Measurements from ENCODE around the gene GTF2A1. TPM values are rescaled to one million over a fixed set of nuclear protein-coding genes. Genes with fewer than 3 reads are reported as not detected.

GTF2A1 gene
- total RNA-seq, 4 donors from 2014 or later: 17.1 to 35.1 (median 28.4) TPM

DNA sequence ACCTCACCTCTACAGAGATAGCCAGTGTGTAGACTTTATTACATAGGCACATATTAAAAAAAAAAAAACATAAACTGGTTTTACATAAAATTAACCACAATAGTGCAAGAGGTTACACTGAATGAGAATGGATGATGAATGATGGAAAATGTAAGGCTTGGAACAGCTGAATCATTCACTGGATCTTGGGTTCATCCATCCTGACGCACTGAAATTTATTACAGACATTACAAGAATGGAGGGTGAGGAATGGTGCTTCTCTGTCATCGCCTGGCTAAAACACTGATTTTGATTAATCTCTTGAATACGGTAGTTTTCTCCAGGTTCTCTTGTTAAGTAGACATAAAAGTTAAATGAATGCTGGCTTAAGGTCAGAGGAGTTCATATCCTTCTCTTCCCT lies 40.0 kb upstream of the GTF2A1 start:
- no peak overlapping the region for H3K27ac ChIP-seq (replicated peaks in 1 of 4)
- no peaks in the 10 kb centered on the region for H3K36me3 ChIP-seq
- H3K4me3 ChIP-seq: no peak overlapping the region
- 54% methylated on average over 3 of the region's 3 CpGs for WGBS
- intact Hi-C loops (cut with DNase I): no loop called here
- DNase-seq (ENCODE audit: extremely low spot score): no peak
- H3K4me1 ChIP-seq: no peaks in the 10 kb centered on the region
- peaks cover 0 to 4% (median 0%) of the 10 kb centered on the region in 4 donors for H3K27me3 ChIP-seq
- H3K9me3 ChIP-seq: no peaks in the 10 kb centered on the region
- TF ChIP-seq, protein P1, sequence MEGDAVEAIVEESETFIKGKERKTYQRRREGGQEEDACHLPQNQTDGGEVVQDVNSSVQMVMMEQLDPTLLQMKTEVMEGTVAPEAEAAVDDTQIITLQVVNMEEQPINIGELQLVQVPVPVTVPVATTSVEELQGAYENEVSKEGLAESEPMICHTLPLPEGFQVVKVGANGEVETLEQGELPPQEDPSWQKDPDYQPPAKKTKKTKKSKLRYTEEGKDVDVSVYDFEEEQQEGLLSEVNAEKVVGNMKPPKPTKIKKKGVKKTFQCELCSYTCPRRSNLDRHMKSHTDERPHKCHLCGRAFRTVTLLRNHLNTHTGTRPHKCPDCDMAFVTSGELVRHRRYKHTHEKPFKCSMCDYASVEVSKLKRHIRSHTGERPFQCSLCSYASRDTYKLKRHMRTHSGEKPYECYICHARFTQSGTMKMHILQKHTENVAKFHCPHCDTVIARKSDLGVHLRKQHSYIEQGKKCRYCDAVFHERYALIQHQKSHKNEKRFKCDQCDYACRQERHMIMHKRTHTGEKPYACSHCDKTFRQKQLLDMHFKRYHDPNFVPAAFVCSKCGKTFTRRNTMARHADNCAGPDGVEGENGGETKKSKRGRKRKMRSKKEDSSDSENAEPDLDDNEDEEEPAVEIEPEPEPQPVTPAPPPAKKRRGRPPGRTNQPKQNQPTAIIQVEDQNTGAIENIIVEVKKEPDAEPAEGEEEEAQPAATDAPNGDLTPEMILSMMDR (IDR thresholded peaks at IDR 0.05): no peak
- TF ChIP-seq EP300 (IDR thresholded peaks at IDR 0.05) (no peak), POLR2A (IDR thresholded peaks at IDR 0.05; ENCODE audit: low read depth) (no peak), POLR2AphosphoS5 (IDR thresholded peaks at IDR 0.05) (no peak)

DNA sequence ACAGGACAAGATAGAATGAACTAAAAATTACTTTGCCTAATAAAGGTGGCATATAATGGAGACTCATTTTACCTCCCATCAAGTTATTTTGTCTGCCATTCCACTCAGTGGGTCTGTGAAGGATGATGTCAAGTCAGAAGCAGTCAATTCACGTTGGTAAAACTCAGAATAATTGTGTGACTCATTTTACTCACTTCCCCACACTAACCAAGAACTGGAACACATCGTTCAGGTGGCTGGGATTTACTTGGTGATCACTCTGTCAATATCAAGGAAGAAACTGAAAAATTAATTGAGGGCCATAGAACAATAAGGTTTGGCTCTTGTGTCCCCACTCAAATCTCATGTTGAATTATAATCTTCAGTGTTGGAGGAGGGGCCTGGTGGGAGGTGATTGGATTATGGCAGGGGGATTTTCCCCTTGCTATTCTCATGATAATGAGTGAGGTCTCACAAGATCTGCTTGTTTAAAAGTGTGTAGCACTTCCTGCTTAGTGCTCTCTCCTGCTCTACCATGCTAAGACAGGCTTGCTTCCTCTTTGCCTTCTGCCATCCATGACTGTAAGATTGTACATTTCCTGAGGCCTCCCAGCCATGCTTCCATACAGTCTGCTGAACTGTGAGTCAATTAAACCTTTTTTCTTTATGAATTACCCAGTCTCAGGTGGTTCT lies 35.7 kb upstream of the GTF2A1 start:
- TF ChIP-seq EP300 (IDR thresholded peaks at IDR 0.05): no peak
- no peak for TF ChIP-seq POLR2A (IDR thresholded peaks at IDR 0.05; ENCODE audit: low read depth)
- no peak for TF ChIP-seq POLR2AphosphoS5 (IDR thresholded peaks at IDR 0.05)
- TF ChIP-seq, protein P1 (IDR thresholded peaks at IDR 0.05): no peak
- no peak overlapping the region for H3K27ac ChIP-seq (replicated peaks in 1 of 4)
- WGBS: 70% methylated on average over 2 of the region's 2 CpGs
- no peaks in the 10 kb centered on the region for H3K4me1 ChIP-seq
- peaks cover 0 to 3% (median 0%) of the 10 kb centered on the region in 4 donors for H3K27me3 ChIP-seq
- no peaks in the 10 kb centered on the region for H3K9me3 ChIP-seq
- intact Hi-C loops (cut with DNase I): no loop called here
- no peaks in the 10 kb centered on the region for H3K36me3 ChIP-seq
- H3K4me3 ChIP-seq: no peak overlapping the region
- peak; percentile 57 for DNase-seq (ENCODE audit: extremely low spot score)

DNA sequence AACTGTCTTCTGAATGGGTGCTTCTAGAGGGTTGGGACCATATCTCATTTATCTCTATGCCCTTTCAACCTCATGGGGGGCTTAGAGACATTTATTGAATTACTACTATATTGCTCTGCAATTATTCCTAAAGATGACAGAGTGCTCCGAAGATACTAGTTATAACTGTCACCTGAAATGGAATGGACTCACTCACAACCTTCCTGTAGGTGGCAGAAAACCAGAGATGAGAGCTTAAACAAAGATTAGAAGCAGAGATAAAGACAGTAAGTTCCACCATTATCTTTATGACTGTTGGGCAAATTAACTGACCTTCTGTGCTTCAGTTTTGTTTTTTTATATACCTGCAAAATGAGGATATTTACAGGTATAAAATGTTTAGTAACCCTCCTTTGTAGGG lies 31.5 kb upstream of the GTF2A1 start:
- no peak overlapping the region for H3K27ac ChIP-seq (replicated peaks in 1 of 4)
- no peaks in the 10 kb centered on the region for H3K4me1 ChIP-seq
- WGBS: 65% methylated on average over 1 of the region's 1 CpG
- TF ChIP-seq EP300 (IDR thresholded peaks at IDR 0.05) (no peak), POLR2AphosphoS5 (IDR thresholded peaks at IDR 0.05) (no peak), POLR2A (IDR thresholded peaks at IDR 0.05; ENCODE audit: low read depth) (no peak)
- TF ChIP-seq, protein P1 (IDR thresholded peaks at IDR 0.05): no peak
- peaks cover 0 to 3% (median 0%) of the 10 kb centered on the region in 4 donors for H3K27me3 ChIP-seq
- no peaks in the 10 kb centered on the region for H3K36me3 ChIP-seq
- no peak overlapping the region for H3K4me3 ChIP-seq
- intact Hi-C loops (cut with DNase I): no loop called here
- no peaks in the 10 kb centered on the region for H3K9me3 ChIP-seq
- no peak for DNase-seq (ENCODE audit: extremely low spot score)

DNA sequence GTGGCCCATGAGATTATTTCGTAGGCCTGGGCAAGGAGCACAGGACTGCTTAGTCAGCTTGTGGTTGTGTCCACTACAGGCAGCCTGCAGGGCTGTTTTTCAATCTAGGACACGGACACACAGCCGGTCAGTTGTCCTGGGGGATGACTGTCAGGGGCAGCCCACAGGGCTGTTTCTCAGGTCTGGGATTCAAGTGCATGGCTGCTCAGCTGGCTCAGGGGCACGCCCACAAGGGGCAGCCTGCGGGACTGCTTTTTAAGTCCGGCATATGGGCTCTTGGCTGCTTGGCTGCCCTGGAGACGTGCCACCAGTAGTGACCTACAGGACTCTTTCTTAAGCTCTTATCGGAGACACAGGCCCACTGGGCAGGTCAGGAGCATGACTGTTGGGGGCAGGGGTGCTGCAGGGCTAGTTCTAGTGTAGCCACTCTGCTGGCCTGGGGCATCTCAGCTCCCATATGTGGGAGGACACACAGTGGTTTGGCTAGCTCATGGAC lies 26.6 kb upstream of the GTF2A1 start:
- Histone ChIP-seq H3K4me1 (no peaks in the 10 kb centered on the region), H3K27ac (replicated peaks in 1 of 4) (no peak overlapping the region), H3K4me3 (no peak overlapping the region), H3K27me3 (no peaks in the 10 kb centered on the region), H3K9me3 (peaks cover 0 to 12% (median 4%) of the 10 kb centered on the region in 4 donors), H3K36me3 (no peaks in the 10 kb centered on the region)
- peak; percentile 77 for DNase-seq (ENCODE audit: extremely low spot score)
- intact Hi-C loops (cut with DNase I): no loop called here
- TF ChIP-seq, protein P1 (IDR thresholded peaks at IDR 0.05): no peak
- 66% methylated on average over 5 of the region's 8 CpGs for WGBS

All from esophagus muscularis mucosa (tissue), 4 donors.